Fibroblast of the aortic adventitia (primary cell): Measurements from ENCODE around the gene EFNA1. TPM values are rescaled to one million over a fixed set of nuclear protein-coding genes. Genes with fewer than 3 reads are reported as not detected.
A peak's percentile ranks its signal among the peaks of the same experiment; 100 is the strongest.
"Not testable (repeated sequence)": the region's sequence is repeated elsewhere in the genome, so short reads cannot be mapped to it uniquely, and the experiment has no call there.

Source experiments
- DNase-seq: peaks from one replicate; pipeline ENCODE4 v3.0.0-alpha.2; 2010; ENCODE audit warnings: low read depth
- H3K4me3 ChIP-seq: 2 replicates; pipeline ENCODE4 v1.5.1; 2011; ENCODE audit warnings: low read depth, mild to moderate bottlenecking, control low read depth, low read length, moderate library complexity
- total RNA-seq: library from RNA; depleted of rRNA; stranded (reverse); fragments of >200 nt; gene quantifications from 2 replicates; pipeline ENCODE4 v1.2.3, GENCODE V29; 2012; ENCODE audit warnings: low replicate concordance
- TF ChIP-seq, protein P1 (sequence below): IDR thresholded peaks from 2 replicates; pipeline ENCODE4 v1.5.1; 2011; ENCODE audit warnings: mild to moderate bottlenecking, low read length, control low read depth, inconsistent platforms; ENCODE audit not compliant: insufficient read depth

The EFNA1 gene
- total RNA-seq, 1 donor: 0.54 TPM

DNA sequence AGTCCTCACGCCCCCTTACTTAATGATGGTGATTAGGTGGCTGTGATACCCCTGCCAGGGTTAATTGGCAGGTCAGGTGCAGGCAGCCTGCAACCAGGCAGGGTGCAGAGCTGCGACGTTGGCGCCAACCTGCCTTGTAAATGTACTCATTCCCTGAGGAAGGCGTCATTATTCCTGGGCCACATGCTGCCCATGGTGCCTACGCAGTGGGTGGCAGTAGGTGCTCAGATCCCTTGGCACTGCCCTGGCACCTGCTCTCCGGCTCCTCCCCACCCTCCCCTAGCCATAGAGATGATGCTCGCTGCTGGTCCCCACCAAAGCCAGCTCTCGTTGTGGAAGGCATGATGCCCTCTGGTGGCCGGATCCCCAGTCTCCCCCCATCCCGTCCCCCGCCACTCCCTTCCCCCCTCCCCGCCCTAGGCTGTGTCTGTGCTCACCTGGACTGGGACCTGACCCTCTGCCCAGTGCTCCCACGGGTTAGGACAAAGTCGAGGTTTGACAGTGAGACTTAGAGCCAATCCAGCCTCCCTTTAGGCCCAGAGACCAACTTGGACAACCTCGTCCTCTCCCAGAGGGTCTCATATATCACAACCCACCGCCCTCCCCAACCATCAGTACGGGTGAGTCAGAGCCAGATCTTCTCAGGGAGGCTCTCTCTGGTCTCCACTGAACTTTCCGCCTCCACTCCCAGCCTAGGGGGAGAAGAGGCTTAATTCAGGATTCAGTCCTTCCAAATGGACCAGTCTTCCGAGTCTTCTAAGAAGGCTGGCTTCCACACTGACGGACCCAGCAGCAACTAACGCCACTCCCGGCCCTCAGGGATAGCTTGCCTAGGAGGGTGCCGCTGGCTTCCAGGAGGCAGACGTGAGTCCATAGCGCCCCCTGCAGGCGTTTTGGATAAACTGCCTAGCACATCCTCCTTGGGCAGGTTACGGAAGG, 39.8 kb downstream of the EFNA1 start:
- TF ChIP-seq, protein P1, sequence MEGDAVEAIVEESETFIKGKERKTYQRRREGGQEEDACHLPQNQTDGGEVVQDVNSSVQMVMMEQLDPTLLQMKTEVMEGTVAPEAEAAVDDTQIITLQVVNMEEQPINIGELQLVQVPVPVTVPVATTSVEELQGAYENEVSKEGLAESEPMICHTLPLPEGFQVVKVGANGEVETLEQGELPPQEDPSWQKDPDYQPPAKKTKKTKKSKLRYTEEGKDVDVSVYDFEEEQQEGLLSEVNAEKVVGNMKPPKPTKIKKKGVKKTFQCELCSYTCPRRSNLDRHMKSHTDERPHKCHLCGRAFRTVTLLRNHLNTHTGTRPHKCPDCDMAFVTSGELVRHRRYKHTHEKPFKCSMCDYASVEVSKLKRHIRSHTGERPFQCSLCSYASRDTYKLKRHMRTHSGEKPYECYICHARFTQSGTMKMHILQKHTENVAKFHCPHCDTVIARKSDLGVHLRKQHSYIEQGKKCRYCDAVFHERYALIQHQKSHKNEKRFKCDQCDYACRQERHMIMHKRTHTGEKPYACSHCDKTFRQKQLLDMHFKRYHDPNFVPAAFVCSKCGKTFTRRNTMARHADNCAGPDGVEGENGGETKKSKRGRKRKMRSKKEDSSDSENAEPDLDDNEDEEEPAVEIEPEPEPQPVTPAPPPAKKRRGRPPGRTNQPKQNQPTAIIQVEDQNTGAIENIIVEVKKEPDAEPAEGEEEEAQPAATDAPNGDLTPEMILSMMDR: peak; percentile 88
- no peak overlapping the region for H3K4me3 ChIP-seq
- peak; percentile 85 for DNase-seq

DNA sequence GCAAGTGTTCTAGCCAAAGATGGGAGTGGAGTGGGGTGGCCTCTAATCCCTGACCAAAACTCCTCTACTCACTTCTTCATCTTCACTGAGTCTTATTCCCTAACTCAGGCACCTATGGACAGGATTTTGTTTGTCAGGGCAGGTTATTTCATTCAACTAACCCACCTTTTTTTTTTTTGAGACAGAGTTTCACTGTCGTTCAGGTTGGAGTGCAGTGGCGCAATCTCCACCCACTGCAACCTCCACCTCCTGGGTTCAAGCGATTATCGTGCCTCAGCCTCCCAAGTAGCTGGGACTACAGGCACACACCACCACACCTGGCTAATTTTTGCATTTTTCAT, 40.4 kb downstream of the EFNA1 start:
- not testable (repeated sequence) for H3K4me3 ChIP-seq, DNase-seq

DNA sequence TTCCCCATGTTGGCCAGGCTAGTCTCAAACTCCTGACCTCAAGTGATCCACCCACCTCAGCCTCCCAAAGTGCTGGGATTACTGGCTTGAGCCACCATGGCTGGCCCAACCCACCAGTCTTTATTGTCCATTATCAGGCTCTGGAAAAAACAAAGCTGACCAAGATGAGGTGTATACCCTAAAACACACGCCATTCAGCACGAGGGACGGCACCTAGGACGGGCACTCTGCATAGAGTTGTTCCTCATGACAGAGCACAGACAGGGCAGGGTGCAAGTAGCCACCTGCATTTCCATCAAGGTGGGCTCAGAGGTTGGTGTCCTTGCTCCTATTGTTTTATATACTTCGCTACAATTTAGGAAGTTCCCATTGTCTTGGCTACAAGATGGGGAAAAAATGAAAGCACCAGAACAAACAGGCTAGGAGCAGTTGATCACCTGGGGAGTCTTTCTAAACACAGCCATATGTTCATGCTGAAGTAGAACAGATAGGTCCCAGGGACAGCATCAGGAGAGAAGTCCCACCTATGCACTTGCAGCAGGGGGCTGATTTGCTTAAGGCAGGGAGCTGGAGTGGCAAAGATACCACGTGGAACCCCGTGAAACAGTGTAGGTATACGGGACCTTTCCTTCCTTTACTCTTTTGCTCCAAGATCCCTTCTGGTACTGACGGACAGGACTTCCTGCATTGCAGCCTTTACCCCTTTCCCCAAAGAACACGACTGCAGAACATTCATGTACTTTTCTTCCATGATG, 41.0 kb downstream of the EFNA1 start:
- DNase-seq: no peak
- TF ChIP-seq, protein P1: no peak
- no peak overlapping the region for H3K4me3 ChIP-seq

DNA sequence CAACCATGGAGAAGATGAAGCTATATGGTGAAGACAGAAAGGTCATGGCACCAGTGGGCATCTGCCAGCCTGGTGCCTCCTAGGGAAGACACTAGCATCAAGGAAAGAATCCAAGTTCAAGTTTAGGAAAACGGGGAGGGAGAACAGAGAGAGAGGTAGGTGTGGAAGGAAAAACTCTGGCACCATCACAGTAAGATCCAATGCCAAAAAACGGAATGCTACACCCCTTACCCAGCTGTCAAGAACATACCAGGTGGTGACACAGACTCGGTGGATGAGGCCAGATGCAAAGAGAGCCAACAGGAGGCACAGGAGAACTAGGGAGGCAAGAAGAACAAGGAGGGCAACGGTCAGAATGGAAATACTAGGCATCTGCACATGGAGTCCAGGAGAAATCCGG, 41.9 kb downstream of the EFNA1 start:
- TF ChIP-seq, protein P1: no peak
- no peak for DNase-seq
- H3K4me3 ChIP-seq: no peak overlapping the region

DNA sequence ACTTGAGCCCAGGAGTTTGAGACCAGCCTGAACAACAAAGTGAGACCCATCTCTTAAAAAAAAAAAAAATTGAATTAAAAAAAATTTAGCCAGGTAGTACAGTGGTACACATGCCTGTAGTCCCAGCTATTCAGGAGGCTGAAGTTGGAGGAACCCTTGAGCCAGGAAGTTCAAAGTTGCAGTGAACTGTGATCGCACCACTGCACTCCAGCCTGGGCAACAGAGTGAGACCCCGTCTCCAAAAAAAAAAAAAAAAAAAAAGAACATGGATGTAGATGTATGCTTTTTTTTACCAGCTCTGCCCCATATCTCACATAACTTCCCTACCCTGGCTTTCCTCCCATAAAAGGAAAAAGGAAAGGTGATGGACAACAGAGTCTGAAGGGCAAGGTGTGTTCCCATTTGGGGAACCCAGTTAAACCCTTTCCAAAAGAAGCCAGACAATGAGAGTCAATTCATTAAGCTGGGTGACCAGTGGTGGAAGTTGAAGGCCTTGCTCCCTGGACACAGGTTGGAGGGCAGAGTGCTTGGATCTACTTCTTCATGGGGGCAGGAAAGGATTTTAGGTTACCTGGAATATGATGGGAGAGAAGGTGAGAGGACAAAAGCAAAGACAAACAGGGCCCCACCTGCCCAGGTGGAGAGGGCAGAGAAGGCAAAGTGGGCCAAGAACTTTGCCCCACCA, 42.6 kb downstream of the EFNA1 start:
- H3K4me3 ChIP-seq: no peak overlapping the region
- no peak for DNase-seq
- TF ChIP-seq, protein P1: no peak

DNA sequence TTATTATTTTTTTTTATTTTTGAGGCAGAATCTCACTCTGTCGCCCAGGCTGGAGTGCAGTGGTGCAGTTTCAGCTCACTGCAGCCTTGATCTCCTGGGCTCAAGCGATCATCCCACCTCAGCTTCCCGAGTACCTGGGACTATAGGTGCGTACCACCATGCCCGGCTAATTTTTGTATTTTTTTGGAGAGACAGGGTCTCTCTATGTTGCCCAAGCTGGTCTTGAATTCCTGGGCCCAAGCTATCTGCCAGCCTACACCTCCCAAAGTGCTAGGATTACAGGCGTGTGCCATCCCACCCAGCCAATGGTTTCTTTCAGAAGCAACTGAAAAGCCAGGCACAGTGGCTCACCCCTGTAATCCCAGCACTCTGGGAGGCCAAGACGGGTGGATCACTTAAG, 43.1 kb downstream of the EFNA1 start:
- TF ChIP-seq, protein P1: no peak
- no peak for DNase-seq
- H3K4me3 ChIP-seq: no peak overlapping the region
